HG02759 (cell line): ENCODE measurements around the gene CCHCR1.
"Not testable (repeated sequence)": the region's sequence is repeated elsewhere in the genome, so short reads cannot be mapped to it uniquely, and the experiment has no call there.

Experiments used
- ATAC-seq: cut with Tn5 transposase; IDR thresholded peaks from one replicate; pipeline ENCODE4 v1.9.1; 2021; ENCODE audit warnings: mild to moderate bottlenecking, moderate library complexity; ENCODE audit not compliant: unreplicated experiment

The CCHCR1 gene

GRCh38 chr6:31157513-31158139, at the start of gene CCHCR1:
TSS of gene CCHCR1 (minus strand) at chr6:31157802. CDS start at chr6:31157600, 202 bp downstream.
- no peak for ATAC-seq

- no peak for ATAC-seq
Measured at GRCh38 chr6:31205638-31206037, 48.0 kb upstream of the CCHCR1 start.

GRCh38 chr6:31204751-31205145, 47.1 kb upstream of the CCHCR1 start:
- no peak for ATAC-seq

GRCh38 chr6:31203345-31203979, 45.9 kb upstream of the CCHCR1 start:
- peak; percentile 54 for ATAC-seq

GRCh38 chr6:31202259-31203166, 44.9 kb upstream of the CCHCR1 start:
- ATAC-seq = no peak

GRCh38 chr6:31199105-31199452, 41.5 kb upstream of the CCHCR1 start:
- not testable (repeated sequence) for ATAC-seq

GRCh38 chr6:31197559-31198305, 40.1 kb upstream of the CCHCR1 start:
- ATAC-seq = peak; percentile 79

GRCh38 chr6:31196251-31197022, 38.8 kb upstream of the CCHCR1 start:
- ATAC-seq = not testable (repeated sequence)

- not testable (repeated sequence) for ATAC-seq
Measured at GRCh38 chr6:31195308-31195979, 37.8 kb upstream of the CCHCR1 start.

- no peak for ATAC-seq
Measured at GRCh38 chr6:31194061-31194834, 36.6 kb upstream of the CCHCR1 start.

GRCh38 chr6:31193206-31193605, 35.6 kb upstream of the CCHCR1 start:
- ATAC-seq = no peak

- not testable (repeated sequence) for ATAC-seq
Measured at GRCh38 chr6:31192431-31193105, 35.0 kb upstream of the CCHCR1 start.

- no peak for ATAC-seq
Measured at GRCh38 chr6:31190488-31190887, 32.9 kb upstream of the CCHCR1 start.

- not testable (repeated sequence) for ATAC-seq
Measured at GRCh38 chr6:31189223-31189622, 31.6 kb upstream of the CCHCR1 start.

GRCh38 chr6:31187780-31188194, 30.2 kb upstream of the CCHCR1 start:
- ATAC-seq = no peak

GRCh38 chr6:31186052-31186734, 28.6 kb upstream of the CCHCR1 start:
- no peak for ATAC-seq

GRCh38 chr6:31185695-31186051, 28.1 kb upstream of the CCHCR1 start:
- ATAC-seq = not testable (repeated sequence)

GRCh38 chr6:31183859-31184258, 26.3 kb upstream of the CCHCR1 start:
- ATAC-seq = not testable (repeated sequence)
